ENCODE results near the gene NAA40. TPM values are rescaled to one million over a fixed set of nuclear protein-coding genes. Genes with fewer than 3 reads are reported as not detected.

NAA40 gene
- total and polyA plus RNA-seq, 2 experiments from 2014 or later = 10.1 to 24.6 TPM

DNA sequence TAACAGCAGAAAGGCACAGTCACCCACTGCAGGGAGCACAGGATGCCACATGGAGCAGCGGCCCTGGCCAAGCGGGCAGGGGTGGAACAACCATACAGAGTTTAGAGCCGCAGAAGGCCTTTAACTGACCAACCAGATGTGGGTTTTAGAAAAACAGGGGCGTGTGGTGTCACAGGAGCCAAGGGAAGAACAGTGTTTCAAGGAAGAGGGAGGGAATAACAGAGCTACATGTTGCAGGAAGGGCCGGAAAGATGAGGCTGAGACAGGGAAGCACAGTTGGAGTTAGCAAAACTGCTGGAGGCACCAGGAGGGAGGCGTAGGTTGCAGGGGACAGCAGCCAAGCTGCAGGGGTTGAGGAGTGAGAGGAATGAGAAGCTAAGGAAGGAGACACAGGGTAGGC, 7.8 kb upstream of the NAA40 start:
- Mint-ChIP-seq H3K9me3 (no peaks in the 10 kb centered on the region), H3K36me3 (ENCODE audit: low read depth) (no peaks in the 10 kb centered on the region), H3K4me3 (no peak overlapping the region), H3K4me1 (peaks cover 7% of the 10 kb centered on the region; the same call in 2 of the 3 replicates), H3K27ac (no peak overlapping the region), H3K27me3 (ENCODE audit: insufficient read depth, low read depth, poor library complexity) (peaks cover 15% of the 10 kb centered on the region)
- TF ChIP-seq, protein P1, sequence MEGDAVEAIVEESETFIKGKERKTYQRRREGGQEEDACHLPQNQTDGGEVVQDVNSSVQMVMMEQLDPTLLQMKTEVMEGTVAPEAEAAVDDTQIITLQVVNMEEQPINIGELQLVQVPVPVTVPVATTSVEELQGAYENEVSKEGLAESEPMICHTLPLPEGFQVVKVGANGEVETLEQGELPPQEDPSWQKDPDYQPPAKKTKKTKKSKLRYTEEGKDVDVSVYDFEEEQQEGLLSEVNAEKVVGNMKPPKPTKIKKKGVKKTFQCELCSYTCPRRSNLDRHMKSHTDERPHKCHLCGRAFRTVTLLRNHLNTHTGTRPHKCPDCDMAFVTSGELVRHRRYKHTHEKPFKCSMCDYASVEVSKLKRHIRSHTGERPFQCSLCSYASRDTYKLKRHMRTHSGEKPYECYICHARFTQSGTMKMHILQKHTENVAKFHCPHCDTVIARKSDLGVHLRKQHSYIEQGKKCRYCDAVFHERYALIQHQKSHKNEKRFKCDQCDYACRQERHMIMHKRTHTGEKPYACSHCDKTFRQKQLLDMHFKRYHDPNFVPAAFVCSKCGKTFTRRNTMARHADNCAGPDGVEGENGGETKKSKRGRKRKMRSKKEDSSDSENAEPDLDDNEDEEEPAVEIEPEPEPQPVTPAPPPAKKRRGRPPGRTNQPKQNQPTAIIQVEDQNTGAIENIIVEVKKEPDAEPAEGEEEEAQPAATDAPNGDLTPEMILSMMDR (conservative IDR thresholded peaks at IDR 0.05; ENCODE audit: low read depth in 2 of 2) = no peak
- TF ChIP-seq, protein P2, sequence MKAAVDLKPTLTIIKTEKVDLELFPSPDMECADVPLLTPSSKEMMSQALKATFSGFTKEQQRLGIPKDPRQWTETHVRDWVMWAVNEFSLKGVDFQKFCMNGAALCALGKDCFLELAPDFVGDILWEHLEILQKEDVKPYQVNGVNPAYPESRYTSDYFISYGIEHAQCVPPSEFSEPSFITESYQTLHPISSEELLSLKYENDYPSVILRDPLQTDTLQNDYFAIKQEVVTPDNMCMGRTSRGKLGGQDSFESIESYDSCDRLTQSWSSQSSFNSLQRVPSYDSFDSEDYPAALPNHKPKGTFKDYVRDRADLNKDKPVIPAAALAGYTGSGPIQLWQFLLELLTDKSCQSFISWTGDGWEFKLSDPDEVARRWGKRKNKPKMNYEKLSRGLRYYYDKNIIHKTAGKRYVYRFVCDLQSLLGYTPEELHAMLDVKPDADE (IDR thresholded peaks at IDR 0.05) = no peak
- TF ChIP-seq CREB1 (CRISPR knock-in tag; IDR thresholded peaks at IDR 0.05; ENCODE audit: low read depth) (no peak), POLR2AphosphoS5 (IDR thresholded peaks at IDR 0.05; ENCODE audit: low read depth) (no peak), NANOG (IDR thresholded peaks at IDR 0.05; ENCODE audit: borderline replicate concordance) (no peak), STAT1 (IDR thresholded peaks at IDR 0.05; ENCODE audit: unreplicated experiment) (no peak), EZH2phosphoT487 (IDR thresholded peaks at IDR 0.05; ENCODE audit: unreplicated experiment) (no peak), EZH2 (IDR thresholded peaks at IDR 0.05; ENCODE audit: low read depth, unreplicated experiment) (no peak), ZNF331 (CRISPR knock-in tag; IDR thresholded peaks at IDR 0.05; ENCODE audit: low read depth) (no peak), ZNF114 (CRISPR knock-in tag; IDR thresholded peaks at IDR 0.05) (no peak), JUNB (IDR thresholded peaks at IDR 0.05; ENCODE audit: unreplicated experiment) (no peak)
- TF ChIP-seq, protein P3, sequence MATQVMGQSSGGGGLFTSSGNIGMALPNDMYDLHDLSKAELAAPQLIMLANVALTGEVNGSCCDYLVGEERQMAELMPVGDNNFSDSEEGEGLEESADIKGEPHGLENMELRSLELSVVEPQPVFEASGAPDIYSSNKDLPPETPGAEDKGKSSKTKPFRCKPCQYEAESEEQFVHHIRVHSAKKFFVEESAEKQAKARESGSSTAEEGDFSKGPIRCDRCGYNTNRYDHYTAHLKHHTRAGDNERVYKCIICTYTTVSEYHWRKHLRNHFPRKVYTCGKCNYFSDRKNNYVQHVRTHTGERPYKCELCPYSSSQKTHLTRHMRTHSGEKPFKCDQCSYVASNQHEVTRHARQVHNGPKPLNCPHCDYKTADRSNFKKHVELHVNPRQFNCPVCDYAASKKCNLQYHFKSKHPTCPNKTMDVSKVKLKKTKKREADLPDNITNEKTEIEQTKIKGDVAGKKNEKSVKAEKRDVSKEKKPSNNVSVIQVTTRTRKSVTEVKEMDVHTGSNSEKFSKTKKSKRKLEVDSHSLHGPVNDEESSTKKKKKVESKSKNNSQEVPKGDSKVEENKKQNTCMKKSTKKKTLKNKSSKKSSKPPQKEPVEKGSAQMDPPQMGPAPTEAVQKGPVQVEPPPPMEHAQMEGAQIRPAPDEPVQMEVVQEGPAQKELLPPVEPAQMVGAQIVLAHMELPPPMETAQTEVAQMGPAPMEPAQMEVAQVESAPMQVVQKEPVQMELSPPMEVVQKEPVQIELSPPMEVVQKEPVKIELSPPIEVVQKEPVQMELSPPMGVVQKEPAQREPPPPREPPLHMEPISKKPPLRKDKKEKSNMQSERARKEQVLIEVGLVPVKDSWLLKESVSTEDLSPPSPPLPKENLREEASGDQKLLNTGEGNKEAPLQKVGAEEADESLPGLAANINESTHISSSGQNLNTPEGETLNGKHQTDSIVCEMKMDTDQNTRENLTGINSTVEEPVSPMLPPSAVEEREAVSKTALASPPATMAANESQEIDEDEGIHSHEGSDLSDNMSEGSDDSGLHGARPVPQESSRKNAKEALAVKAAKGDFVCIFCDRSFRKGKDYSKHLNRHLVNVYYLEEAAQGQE (IDR thresholded peaks at IDR 0.05; ENCODE audit: unreplicated experiment) = no peak
- TF ChIP-seq, protein P4, sequence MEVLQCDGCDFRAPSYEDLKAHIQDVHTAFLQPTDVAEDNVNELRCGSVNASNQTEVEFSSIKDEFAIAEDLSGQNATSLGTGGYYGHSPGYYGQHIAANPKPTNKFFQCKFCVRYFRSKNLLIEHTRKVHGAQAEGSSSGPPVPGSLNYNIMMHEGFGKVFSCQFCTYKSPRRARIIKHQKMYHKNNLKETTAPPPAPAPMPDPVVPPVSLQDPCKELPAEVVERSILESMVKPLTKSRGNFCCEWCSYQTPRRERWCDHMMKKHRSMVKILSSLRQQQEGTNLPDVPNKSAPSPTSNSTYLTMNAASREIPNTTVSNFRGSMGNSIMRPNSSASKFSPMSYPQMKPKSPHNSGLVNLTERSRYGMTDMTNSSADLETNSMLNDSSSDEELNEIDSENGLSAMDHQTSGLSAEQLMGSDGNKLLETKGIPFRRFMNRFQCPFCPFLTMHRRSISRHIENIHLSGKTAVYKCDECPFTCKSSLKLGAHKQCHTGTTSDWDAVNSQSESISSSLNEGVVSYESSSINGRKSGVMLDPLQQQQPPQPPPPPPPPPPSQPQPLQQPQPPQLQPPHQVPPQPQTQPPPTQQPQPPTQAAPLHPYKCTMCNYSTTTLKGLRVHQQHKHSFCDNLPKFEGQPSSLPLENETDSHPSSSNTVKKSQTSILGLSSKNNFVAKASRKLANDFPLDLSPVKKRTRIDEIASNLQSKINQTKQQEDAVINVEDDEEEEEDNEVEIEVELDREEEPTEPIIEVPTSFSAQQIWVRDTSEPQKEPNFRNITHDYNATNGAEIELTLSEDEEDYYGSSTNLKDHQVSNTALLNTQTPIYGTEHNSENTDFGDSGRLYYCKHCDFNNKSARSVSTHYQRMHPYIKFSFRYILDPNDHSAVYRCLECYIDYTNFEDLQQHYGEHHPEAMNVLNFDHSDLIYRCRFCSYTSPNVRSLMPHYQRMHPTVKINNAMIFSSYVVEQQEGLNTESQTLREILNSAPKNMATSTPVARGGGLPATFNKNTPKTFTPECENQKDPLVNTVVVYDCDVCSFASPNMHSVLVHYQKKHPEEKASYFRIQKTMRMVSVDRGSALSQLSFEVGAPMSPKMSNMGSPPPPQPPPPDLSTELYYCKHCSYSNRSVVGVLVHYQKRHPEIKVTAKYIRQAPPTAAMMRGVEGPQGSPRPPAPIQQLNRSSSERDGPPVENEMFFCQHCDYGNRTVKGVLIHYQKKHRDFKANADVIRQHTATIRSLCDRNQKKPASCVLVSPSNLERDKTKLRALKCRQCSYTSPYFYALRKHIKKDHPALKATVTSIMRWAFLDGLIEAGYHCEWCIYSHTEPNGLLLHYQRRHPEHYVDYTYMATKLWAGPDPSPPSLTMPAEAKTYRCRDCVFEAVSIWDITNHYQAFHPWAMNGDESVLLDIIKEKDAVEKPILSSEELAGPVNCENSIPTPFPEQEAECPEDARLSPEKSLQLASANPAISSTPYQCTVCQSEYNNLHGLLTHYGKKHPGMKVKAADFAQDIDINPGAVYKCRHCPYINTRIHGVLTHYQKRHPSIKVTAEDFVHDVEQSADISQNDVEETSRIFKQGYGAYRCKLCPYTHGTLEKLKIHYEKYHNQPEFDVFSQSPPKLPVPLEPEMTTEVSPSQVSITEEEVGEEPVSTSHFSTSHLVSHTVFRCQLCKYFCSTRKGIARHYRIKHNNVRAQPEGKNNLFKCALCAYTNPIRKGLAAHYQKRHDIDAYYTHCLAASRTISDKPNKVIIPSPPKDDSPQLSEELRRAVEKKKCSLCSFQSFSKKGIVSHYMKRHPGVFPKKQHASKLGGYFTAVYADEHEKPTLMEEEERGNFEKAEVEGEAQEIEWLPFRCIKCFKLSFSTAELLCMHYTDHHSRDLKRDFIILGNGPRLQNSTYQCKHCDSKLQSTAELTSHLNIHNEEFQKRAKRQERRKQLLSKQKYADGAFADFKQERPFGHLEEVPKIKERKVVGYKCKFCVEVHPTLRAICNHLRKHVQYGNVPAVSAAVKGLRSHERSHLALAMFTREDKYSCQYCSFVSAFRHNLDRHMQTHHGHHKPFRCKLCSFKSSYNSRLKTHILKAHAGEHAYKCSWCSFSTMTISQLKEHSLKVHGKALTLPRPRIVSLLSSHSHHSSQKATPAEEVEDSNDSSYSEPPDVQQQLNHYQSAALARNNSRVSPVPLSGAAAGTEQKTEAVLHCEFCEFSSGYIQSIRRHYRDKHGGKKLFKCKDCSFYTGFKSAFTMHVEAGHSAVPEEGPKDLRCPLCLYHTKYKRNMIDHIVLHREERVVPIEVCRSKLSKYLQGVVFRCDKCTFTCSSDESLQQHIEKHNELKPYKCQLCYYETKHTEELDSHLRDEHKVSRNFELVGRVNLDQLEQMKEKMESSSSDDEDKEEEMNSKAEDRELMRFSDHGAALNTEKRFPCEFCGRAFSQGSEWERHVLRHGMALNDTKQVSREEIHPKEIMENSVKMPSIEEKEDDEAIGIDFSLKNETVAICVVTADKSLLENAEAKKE (CRISPR knock-in tag; IDR thresholded peaks at IDR 0.05) = no peak
- Histone ChIP-seq H3K4me3 (no peak overlapping the region), H3K4me1 (ENCODE audit: insufficient read depth) (no peaks in the 10 kb centered on the region), H3K79me2 (replicated peaks; ENCODE audit: insufficient read depth) (no peaks in the 10 kb centered on the region), H3K27me3 (ENCODE audit: insufficient read depth) (peaks cover 29% of the 10 kb centered on the region), H3K9me2 (ENCODE audit: insufficient read depth) (no peaks in the 10 kb centered on the region), H3K4me2 (no peak overlapping the region), H4K20me1 (replicated peaks; ENCODE audit: insufficient read depth) (no peaks in the 10 kb centered on the region), H3F3A (replicated peaks; ENCODE audit: low read depth) (0 out of 2 replicates have a peak, but pooled peaks cover 3% of the 10 kb centered on the region), H2AFZ (no peak overlapping the region), H3K36me3 (ENCODE audit: insufficient read depth) (no peaks in the 10 kb centered on the region), H3K27ac (ENCODE audit: low read depth) (no peak overlapping the region)
- ATAC-seq (no peak), DNase-seq (ENCODE audit: low spot score) (no peak)

Measured in GM23338 (cell line).